NCI-H1048 (cell line): ENCODE results near the gene TNFRSF13B.

Source experiments
- DNase-seq: peaks from one replicate; lab custom pipeline; 2025; lab: John Stamatoyannopoulos, UW

Gene TNFRSF13B

DNA sequence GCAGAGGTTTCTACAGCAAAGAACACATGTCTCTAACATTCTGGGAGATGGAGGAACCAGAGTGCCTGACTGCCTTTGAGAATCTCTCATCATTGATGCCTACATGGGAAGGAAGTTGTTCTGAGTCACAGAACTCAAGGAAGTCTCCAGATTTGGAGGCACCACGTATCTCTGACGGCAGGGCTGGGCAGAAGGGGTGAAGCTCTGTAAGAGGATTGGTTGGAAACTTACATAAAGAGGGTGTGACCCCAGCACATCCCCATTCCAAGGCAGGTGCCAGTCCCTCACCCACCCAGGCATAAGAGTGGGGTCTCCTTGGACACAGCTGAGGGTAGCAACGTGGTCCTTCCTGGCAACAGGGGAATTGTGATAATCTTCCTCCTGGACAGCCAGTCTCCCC, 17.4 kb downstream of the TNFRSF13B start:
- DNase-seq = no peak

DNA sequence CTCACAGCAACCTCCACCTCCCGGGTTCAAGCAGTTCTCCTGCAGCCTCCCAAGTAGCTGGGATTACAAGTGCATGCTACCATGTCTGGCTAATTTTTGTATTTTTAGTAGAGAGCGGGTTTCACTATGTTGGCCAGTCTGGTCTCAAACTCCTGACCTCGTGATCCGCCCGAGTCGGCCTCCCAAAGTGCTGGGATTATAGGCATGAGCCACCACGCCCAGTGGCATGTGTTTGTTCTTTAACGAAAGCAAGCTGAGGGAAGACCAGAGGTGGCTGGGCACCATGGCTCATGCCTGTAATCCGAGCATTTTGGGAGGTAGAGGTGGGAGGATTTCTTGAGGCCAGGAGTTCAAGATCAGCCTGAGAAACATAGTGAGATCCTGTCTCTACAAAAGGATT, 18.1 kb downstream of the TNFRSF13B start:
- no peak for DNase-seq

DNA sequence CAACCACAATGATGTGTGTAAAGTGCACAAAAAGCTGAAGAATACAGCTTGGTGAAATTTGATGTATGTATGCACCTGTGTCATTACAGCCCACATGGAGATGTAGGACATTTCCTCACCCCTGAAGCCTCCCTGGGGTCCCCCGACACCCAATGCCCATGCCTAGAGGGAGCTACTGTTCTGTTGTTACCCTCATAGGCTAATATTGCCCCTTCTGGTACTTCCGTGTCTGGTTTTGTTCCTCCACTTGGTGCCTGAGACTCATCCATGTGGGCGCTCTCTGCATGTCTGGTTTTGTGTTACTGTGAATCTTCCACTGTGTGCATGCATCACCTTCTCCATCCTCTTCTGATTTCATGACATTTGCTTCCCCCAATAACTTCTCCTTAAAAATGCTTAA, 18.6 kb downstream of the TNFRSF13B start:
- no peak for DNase-seq

DNA sequence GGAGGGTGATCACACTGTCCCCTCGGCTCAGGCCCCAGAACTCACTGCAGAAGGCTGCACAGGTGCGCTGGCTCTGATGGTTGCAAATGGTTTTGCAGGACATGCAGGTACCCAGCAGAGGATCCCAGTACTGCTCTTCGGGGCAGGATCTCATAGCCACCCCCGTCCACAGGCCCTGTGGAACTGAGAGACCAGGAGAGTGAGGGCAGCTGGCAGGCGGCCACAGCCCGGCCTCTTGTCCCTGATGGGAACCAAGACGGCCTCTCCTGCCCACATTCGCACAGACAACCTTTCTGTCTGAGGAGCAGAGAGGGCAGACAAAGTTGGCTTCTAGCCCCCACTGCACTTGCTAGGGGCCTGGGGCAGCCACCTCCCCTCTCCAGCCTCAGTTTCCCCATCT, 19.5 kb downstream of the TNFRSF13B start:
- no peak for DNase-seq

DNA sequence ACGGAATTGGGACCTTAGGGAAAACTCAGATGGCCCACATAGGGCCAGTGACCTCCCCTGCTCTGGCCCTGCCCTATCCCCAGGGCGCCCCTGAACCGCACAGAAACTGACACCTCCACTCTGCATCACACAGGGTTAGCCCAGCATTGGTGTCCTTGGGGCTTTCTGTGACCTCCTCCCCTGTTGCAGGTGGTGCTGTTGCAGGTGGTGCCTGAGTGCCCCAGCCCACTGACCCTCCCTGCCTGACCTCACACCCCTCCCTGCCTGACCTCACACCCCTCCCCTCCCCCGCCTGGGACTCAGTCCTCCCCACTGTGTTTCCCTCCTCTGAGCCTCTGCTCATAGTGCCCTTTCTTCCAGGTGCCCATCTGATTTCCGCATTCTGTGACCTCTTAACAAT, 21.4 kb downstream of the TNFRSF13B start:
- no peak for DNase-seq

DNA sequence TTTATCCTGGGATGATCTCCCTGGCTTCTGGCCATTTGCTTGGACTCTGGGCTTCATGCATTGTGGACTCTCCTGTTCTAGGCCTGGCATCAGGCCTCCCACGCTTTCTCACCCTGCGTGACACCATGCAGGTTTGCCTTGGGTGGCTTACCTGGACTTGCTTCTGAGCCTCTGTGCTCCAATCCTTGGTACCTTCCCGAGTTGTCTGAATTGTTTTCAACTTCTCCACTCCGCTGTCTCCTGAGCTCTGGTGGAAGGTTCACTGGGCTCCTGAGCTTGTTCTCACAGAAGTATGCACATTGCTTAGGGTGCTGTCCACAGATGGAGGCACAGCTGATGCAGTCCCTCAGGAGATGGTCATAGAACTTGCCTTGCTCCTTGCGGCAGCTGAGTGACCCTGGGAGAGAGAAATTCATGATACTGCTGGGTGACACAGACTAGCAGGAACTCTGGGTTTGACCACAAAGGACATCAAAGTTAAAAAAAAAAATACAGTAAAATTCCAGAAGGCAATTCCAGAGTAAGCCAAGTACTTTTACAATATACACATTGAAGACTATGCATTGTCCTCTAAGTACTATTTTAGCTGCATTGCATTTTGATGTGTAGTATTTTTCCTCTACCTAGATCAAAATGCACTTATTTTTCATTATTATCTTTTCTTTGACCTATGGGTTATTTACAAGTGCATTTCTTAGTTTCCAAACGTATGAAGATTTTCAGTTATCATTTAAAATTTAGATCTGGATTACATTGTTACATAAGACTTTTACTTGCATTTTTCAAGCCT, 23.1 kb downstream of the TNFRSF13B start:
- DNase-seq = no peak

DNA sequence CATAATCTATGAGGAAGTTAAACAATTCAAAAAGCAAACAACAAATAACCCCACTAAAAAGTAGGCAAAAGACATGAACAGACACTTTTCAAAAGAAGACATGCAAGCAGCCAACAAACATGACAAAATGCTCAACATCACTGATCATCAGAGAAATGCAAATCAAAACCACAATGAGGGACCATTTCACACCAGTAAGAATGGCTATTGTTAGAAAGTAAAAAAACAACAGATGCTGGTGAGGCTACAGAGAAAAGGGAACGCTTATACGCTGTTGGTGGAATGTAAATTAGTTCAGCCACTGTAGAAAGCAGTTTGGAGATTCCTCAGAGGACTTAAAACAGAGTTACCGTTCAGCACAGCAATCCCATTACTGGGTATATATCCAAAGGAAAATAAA, 24.4 kb downstream of the TNFRSF13B start:
- DNase-seq = no peak

DNA sequence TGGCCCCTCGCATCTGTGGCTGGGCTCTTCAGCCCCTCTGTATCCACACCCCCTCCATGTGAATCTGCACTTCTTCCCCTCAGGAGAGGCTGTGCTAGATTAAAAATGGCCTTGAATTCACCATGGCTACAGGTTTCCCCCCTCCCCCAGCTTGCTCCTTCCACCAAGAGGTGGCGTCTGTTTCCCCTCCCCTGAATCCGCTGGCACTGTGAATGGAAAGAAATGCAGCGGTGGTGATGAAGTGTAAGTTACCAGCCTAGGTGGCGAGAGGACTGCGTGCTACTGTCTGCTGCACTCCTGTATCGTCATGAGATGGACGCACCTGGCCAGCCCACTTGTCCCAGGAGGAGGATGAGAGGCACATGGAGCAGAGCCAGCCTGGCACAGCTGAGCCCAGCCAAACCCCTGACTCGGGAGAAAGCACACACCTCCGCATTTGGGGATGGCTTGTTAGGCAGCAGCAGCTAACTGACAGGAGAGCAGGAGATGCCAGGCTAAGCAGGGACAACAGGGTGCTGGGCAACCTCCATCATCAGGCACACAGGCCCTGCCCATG, 26.2 kb downstream of the TNFRSF13B start:
- DNase-seq = no peak

DNA sequence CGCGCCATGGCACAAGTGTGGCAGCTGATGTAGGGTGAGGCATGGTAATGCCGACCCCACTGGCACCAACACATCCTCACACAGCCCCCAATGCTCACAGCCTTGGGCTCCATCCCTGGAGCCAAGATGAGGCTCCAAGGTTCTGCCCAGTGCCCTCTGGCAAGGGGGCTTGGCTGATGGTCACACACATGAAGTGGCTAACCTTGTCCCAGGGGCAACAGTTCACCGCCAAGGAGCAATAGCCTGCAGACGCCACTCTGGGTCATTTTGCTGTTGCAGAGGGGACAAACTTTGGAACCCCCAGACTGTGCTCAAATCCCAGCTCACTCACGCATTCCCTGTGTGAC, 26.8 kb downstream of the TNFRSF13B start:
- no peak for DNase-seq

DNA sequence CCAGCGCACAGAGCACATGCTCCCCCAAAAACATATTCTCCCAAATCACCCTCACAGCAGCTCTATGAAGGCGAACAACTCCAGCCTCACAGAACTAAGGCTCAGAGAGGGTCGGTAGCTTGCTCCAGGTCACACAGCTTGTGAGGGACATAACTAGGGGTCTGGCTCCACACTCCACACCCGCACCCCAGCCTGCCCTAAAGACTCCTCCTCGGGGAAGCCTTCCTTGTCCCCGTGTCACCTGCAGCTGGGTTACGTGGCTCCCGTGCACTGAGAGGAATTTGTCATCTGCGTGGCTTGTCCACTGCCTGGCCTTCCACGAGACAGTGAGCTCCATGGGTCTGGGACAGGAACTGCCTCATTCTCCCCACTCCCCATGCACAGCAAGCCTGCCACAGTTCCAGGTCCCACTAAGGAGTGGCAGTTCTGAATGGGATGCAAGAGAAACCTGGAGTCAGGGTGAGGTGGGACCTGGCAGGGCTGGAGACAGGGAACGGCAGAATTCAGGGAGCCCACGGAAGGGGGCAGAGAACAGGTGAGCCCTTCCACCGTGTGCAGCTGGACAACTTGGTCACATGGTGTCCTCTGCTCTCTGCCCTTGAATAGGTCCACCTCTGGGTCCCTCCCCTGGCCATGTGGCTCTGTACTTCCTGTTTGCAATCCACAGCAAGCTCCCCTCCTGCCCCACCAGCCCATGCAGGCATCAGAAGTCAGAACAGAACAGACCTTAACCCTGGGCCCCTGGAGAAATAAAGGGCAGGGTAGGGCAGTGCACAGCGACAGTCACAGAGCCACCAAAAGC, 27.4 kb downstream of the TNFRSF13B start:
- no peak for DNase-seq

DNA sequence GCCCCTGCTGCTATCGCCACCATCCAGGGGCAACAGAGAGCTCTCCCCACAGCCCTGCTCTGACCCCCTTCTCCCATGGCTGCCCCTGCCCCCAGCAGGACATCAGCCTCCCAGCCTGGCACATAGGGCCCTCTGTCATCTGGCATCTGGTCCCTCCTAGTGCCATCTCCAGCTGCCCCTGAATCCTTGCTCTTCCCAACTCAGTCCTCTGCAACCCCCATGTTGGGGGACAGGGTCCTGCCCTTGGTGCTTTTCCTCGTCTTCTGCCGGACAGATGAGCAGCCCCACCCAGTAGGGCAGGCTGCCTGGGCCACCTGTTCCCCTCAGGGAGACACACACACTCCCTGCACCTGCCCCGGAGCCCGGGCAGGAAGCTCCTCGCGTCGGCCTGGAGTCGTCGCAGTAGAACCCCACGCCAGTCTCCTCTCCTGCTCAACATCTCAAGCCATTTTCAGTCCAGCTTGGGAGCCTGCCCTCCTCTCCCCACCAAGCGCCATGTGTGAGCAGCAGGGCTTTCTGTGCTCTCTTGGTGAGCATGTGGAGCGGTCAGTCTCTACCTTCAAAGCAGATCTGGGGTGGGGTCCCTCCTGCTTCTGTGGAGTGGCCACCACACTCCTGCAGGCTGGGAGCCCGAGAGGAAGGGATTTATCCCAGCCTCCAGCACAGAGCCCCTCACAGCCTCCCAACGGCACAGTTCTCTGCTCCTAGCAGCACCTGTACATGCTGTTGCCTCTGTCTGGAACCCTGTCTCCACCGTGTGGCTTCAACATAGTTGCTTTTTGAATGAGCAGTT, 28.2 kb downstream of the TNFRSF13B start:
- no peak for DNase-seq

DNA sequence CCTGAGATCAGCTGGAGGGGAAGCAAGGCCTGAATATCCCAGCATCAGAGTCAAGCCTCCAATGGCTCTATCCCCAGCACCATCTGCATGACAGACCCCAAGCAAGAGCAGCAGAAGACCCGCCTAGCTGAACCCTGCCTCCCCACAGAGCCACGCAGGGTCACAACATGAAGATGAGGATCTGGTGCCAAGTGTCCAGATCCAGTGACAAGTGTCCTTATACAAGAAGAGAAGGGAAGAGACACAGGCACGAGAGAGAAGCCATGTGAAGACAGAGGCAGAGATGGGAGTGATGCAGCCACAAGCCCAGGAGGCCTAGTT, 28.9 kb downstream of the TNFRSF13B start:
- no peak for DNase-seq

DNA sequence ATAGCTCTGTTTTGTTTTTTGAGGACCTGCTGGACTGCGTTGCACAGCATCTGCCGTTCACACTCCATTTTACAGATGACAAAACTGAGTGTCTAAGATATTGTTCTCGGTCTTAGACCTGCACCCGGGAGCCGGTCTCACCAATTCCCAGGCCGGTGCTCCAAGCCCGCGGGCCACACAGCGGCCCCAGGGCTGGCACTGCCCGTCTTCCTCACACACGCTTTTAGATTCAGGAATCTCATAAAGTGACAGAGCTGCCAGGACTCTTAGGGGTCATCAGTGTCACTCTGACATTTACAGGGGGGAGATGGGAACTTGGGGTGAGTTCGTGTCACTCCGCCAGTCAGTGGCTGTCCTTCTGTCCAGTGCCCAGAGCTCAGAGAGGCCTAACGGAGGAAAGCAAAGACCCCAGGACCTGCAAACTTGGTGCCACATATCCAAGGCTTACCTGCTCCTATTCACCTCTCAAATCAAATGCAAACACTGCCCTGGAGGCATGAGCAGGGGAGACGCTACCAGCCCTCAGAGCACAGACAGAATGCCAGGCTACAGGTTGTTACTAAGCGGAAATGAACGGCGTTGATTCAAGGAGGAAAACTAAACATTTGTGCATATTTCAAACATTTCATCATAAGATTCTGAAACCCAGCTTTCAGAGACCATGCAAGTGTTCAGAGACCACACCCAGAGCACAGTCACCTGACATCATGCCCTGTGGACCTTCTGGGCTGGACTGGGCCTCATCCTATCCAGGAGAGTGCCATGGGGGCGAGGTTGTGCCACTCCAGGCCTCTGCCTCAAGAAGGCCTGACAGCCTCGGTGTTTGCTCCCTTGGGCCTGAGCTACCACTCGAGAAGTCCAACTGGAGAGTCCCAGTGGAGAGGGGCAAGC, 29.5 kb downstream of the TNFRSF13B start:
- DNase-seq = no peak

DNA sequence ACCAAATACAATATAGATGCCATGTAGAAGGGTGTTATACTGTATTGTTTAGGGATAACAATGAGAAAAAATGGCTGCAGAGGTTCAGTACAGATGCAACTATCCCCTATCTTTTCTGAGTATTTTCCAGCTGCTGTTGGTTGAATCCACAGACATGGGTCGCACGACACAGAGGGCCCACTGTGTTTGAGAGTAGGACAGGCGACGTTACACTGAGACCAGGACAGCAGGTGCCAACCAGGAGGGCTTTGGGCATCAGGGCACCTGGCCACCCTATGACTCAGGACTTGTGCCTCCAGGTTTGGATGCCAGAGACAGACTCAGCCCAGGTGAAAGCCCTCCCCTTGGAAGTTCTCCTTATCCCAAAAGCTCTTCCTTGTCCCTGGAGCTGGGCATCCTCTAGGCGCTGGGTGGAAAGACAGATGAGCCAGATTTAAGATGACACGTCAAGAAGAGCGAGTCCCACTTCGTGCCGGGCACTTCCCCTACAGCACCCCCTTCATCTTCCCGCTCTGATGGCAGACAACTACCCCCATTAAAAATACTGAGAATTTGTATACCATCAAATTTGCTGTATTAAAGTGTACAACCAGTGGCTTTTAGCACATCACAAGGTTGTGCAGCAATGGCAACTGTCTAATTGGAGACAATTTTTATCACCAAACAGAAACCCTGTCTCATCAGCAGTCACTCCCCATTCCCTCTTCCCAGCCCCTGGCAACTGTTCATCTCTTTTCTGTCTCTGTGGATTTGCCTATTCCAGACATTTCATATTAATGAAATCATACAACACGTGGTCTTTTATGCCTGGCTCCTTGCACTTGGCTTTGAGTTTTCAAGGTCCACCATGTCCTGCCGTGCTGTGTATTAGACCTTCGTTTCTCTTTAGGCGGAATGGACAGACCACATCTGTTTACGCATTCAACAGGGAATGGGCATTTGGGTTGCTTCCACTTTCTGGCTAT, 30.6 kb downstream of the TNFRSF13B start:
- no peak for DNase-seq

DNA sequence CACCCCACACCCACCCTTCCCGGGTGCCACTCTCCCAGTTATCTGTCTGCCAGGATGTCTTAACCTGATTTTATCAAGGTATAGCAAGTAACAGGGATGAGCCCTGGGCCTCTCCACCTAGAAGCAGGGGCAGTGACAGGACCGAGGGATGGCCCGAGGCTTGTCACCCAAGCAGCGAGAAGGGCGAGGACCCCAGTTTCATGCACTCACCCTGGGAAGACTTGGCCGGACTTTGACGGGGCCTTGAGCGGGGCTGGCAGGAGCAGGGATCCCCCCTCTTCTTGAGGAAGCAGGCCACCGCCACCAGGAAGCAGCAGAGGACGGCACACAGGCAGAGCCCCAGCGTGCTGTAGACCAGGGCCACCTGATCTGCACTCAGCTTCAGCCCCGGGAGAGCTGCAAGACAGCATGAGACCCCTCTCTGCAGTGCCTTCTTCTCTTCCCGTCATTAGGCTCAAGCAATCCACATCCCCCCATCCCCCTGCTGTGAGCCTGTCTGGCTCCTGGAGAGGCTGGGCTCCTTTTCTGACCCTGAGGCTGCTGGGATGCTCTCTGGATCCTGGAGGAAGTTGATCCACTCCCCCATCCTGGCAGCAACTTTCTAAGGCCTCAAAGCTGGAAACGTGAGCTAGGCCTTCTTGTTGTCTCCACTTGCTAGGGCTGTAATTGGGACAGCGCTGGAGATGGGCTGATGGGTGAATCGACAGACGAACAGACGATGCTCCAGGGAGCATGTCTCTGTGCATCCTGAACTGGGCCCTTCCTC, 31.6 kb downstream of the TNFRSF13B start:
- DNase-seq = no peak

DNA sequence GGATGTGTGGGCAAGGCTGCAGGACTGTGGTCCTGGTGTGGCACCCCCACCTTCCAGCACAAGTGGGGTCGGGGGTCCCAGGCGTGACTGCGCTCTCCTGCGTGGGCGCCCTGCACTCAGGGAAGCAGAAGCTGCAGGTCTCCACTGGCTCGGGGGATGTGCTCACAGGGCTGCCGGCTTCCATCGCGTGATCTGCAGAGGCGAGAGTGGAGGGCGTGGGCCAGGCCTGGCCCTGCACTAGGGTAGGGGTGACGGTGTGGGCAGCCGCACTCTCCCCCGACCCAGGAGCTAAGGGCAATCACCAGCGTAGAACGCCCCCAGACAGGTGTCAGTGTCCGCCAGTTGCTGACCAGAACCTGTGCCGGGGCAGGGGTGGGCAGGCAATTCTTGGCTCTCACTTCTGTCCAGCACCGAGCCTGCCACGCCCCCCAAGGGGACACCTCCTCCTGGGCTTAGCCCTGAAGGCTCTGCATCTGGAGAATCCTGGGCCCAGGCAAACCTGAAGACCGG, 32.3 kb downstream of the TNFRSF13B start:
- no peak for DNase-seq

DNA sequence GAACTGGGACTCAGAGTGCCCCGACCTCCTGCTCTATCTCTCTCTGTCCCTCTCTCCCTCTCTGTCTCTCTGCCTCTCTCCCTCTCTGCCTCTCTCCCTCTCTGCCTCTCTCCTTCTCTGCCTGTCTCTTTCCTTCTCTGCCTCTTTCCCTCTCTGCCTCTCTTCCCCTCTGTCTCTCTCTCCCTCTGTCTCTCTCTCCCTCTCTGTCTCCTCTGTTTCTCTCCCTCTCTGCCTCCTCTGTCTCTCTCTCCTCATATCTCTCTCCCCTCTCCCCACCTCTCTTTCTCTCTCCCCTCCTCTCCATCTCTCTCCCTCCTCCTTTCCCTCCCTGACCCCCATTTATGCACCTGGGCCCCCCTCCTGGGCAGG, 32.7 kb downstream of the TNFRSF13B start:
- DNase-seq = no peak

DNA sequence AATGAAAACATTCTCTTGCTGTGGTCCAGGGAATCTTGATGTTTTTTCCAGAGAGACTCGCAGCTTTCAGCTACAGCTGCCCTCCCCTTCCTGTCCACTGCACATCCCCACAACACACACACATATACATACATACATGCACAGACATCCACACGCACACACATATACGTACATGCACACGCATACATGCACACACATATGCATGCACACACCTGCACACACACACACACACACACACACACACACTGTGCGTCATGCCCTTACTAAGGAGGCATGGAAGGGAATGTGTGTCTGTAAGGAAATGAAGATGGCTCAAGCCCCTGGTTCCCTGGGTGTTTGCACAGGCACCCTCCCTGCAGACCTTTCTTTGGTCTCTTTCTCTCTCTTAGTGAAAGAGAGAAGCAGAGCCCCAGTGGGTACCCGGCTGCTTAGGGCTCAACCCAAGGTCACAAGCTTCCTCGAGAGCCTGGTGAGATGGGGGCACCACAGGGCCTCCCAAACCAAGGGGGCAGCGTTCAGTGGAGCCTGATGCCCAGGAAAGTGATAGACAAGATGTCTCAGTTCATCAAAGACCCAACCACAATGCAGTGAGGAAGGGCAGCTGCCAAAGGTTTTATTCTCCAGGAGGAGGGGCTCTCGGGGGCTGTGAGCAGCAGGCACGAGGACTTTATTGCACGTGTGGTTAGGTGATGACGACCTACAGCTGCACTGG, 33.3 kb downstream of the TNFRSF13B start:
- DNase-seq = no peak

DNA sequence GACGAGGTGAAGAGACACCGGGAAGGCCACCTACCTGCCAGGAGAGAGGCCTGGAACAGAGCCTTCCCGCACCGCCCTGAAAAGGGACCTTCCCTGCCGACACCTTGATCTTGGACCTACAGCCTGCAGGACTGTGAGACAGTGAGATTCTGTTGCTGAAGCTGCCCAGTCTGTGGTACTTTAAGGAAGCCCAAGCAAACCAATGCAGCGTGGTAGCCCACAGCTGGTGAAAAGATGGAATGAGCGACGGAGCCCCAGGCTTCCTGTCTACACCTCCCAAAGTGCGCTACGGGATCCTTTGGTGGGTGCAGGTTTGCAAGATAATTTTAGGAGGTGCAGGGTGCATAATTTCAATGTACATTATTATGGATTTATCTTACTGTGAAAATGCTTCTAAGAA, 33.9 kb downstream of the TNFRSF13B start:
- no peak for DNase-seq
